Measurements from ENCODE around the gene MEPCE.
"Not testable (repeated sequence)": the region's sequence is repeated elsewhere in the genome, so short reads cannot be mapped to it uniquely, and the experiment has no call there.

The MEPCE gene

GRCh38 chr7:100429637-100430492, at the start of gene MEPCE:
Gene MEPCE, plus strand, starts transcription at chr7:100429831. Its CDS starts 188 bp downstream, at chr7:100430019.
- peak; percentile 96 for DNase-seq

GRCh38 chr7:100380196-100380595, 49.4 kb upstream of the MEPCE start:
- DNase-seq = no peak

GRCh38 chr7:100381531-100382233, 47.9 kb upstream of the MEPCE start:
- not testable (repeated sequence) for DNase-seq

GRCh38 chr7:100382234-100382853, 47.3 kb upstream of the MEPCE start:
- not testable (repeated sequence) for DNase-seq

- DNase-seq = no peak
These were observed 44.9 kb upstream of the MEPCE start for GRCh38 chr7:100384628-100385294.

GRCh38 chr7:100386940-100387339, 42.7 kb upstream of the MEPCE start:
- DNase-seq = no peak

- DNase-seq = no peak
These were observed 41.9 kb upstream of the MEPCE start for GRCh38 chr7:100387695-100388094.

- no peak for DNase-seq
These were observed 40.1 kb upstream of the MEPCE start for GRCh38 chr7:100389437-100390088.

- DNase-seq = no peak
These were observed 39.2 kb upstream of the MEPCE start for GRCh38 chr7:100390286-100391009.

- no peak for DNase-seq
These were observed 36.3 kb upstream of the MEPCE start for GRCh38 chr7:100393233-100393905.

- no peak for DNase-seq
These were observed 35.6 kb upstream of the MEPCE start for GRCh38 chr7:100394077-100394476.

- DNase-seq = no peak
These were observed 33.1 kb upstream of the MEPCE start for GRCh38 chr7:100396421-100396982.

GRCh38 chr7:100397315-100398081, 32.1 kb upstream of the MEPCE start:
- no peak for DNase-seq

GRCh38 chr7:100398239-100398638, 31.4 kb upstream of the MEPCE start:
- no peak for DNase-seq

- DNase-seq = no peak
These were observed 29.6 kb upstream of the MEPCE start for GRCh38 chr7:100400041-100400440.

GRCh38 chr7:100400656-100401055, 29.0 kb upstream of the MEPCE start:
- no peak for DNase-seq

GRCh38 chr7:100401811-100402210, 27.8 kb upstream of the MEPCE start:
- DNase-seq = no peak

GRCh38 chr7:100402241-100402640, 27.4 kb upstream of the MEPCE start:
- no peak for DNase-seq

- DNase-seq = no peak
These were observed 22.9 kb upstream of the MEPCE start for GRCh38 chr7:100406767-100407166.
